MCF 10A (cell line): Measurements from ENCODE around the gene TMEM161A. TPM values are rescaled to one million over a fixed set of nuclear protein-coding genes. Genes with fewer than 3 reads are reported as not detected.

ENCODE experiments used
- BruUV-seq: library from RNA; stranded (reverse); fragments of 400-500 nt; replicated peaks from 2 replicates; lab custom pipeline; 2021; lab: Mats Ljungman, UMichigan
- CTCF ChIA-PET: fragments of 300-600 bp; sonication (Branson Sonifier 250); formaldehyde crosslinking; extraction: SDS; loops from one replicate; lab custom pipeline; 2021; ENCODE audit warnings: antibody characterized with exemption, inconsistent platforms; lab: Yijun Ruan, JAX
- POLR2A ChIA-PET: fragments of 300-600, 350-650 bp; sonication (Branson Sonifier 250); formaldehyde crosslinking; extraction: SDS; loops from one replicate; lab custom pipeline; 2020; ENCODE audit warnings: antibody characterized with exemption, inconsistent platforms; lab: Yijun Ruan, JAX
- DNase-seq: peaks from one replicate; pipeline ENCODE4 v3.0.0-alpha.2; 2018; ENCODE audit not compliant: unreplicated experiment
- H3K27ac Mint-ChIP-seq: one replicate; pipeline ENCODE4 v1.8.0; 2022; ENCODE audit warnings: mild to moderate bottlenecking, low read depth, mixed read lengths; ENCODE audit not compliant: unreplicated experiment
- H3K27me3 Mint-ChIP-seq: one replicate; pipeline ENCODE4 v1.8.0; 2022; ENCODE audit warnings: mixed read lengths; ENCODE audit not compliant: insufficient read depth, unreplicated experiment
- H3K36me3 Mint-ChIP-seq: one replicate; pipeline ENCODE4 v1.8.0; 2022; ENCODE audit warnings: mild to moderate bottlenecking, moderate library complexity, mixed read lengths; ENCODE audit not compliant: insufficient read depth, unreplicated experiment
- H3K4me1 Mint-ChIP-seq: one replicate; pipeline ENCODE4 v1.8.0; 2022; ENCODE audit warnings: mixed read lengths; ENCODE audit not compliant: insufficient read depth, unreplicated experiment
- H3K4me3 Mint-ChIP-seq: one replicate; pipeline ENCODE4 v1.8.0; 2022; ENCODE audit warnings: mild to moderate bottlenecking, moderate library complexity, mixed read lengths; ENCODE audit not compliant: unreplicated experiment
- H3K9me3 Mint-ChIP-seq: one replicate; pipeline ENCODE4 v1.8.0; 2022; ENCODE audit warnings: mixed read lengths; ENCODE audit not compliant: unreplicated experiment
- CTCF ChIP-seq: fragments of 200-600 bp; IDR thresholded peaks from one replicate; pipeline ENCODE4 v1.8.0; 2022; ENCODE audit warnings: antibody characterized with exemption, mild to moderate bottlenecking; ENCODE audit not compliant: unreplicated experiment
- intact Hi-C: fragments of 100-400 bp; cut with micrococcal nuclease; formaldehyde crosslinking; loops from 2 replicates; pipeline ENCODE4 v1.14.1; 2022
- total RNA-seq: library from RNA; stranded (reverse); gene quantifications from 2 replicates; pipeline ENCODE4 v1.2.3, GENCODE V29; 2022

The TMEM161A gene
- total RNA-seq, 1 experiment from 2014 or later = 34.8 TPM

- DNase-seq = peak; percentile 43
- CTCF ChIA-PET = interaction anchor here (0.6 to 2.1 kb wide), 7 partner anchors 8 to 1709 kb away, joined by 3 to 8 read pairs (median 4); no protein-coding TSS in a partner anchor
- POLR2A ChIA-PET = no interaction called here
- no TSS peak for BruUV-seq
- peak; percentile 45 for TF ChIP-seq CTCF
- no peak overlapping the region for H3K27ac Mint-ChIP-seq
- H3K27me3 Mint-ChIP-seq = no peaks in the 10 kb centered on the region
- no peaks in the 10 kb centered on the region for H3K4me1 Mint-ChIP-seq
- H3K4me3 Mint-ChIP-seq = no peak overlapping the region
- H3K36me3 Mint-ChIP-seq = peaks cover 12% of the 10 kb centered on the region
- H3K9me3 Mint-ChIP-seq = no peaks in the 10 kb centered on the region
- intact Hi-C loops = no loop called here
Measured at GRCh38 chr19:19115954-19116353, 22.3 kb downstream of the TMEM161A start.

DNA sequence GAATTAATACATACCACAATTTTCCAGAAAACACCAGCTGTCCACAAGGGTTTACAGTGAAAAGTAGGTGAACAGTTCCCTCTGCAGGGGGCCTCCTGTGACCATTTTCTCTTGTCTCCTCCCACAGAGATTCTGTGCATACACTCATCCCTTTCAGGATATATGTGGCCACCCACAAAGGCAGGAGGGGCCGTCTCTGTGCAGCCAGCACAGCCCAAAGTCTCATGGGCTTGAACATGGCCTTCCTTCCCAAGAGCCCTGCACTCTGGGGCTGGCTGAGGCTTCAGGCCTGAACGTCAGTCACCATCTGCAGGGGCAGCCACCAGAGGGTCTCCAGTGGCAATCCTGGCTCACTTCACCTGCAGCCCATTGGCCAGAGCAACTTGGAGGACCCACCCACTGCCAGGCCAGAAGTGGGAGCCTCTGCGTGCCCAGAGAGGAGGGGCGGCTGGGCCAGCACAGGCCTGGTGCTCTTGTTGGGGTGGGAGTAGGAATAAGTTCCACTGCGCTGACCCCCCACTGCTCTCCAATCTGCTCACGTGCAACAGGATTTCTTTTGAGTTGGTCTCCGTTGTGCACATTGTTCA lies 25.1 kb downstream of the TMEM161A start:
- Mint-ChIP-seq H3K27me3 (no peaks in the 10 kb centered on the region), H3K4me3 (no peak overlapping the region), H3K4me1 (no peaks in the 10 kb centered on the region), H3K27ac (no peak overlapping the region), H3K36me3 (no peaks in the 10 kb centered on the region), H3K9me3 (no peaks in the 10 kb centered on the region)
- TF ChIP-seq CTCF = no peak
- intact Hi-C loops = no loop called here
- ChIA-PET POLR2A (no interaction called here), CTCF (interaction anchor here (0.7 kb wide), 1 partner anchor 20 kb away, joined by 3 read pairs; no protein-coding TSS in a partner anchor)
- no TSS peak for BruUV-seq
- DNase-seq = no peak

DNA sequence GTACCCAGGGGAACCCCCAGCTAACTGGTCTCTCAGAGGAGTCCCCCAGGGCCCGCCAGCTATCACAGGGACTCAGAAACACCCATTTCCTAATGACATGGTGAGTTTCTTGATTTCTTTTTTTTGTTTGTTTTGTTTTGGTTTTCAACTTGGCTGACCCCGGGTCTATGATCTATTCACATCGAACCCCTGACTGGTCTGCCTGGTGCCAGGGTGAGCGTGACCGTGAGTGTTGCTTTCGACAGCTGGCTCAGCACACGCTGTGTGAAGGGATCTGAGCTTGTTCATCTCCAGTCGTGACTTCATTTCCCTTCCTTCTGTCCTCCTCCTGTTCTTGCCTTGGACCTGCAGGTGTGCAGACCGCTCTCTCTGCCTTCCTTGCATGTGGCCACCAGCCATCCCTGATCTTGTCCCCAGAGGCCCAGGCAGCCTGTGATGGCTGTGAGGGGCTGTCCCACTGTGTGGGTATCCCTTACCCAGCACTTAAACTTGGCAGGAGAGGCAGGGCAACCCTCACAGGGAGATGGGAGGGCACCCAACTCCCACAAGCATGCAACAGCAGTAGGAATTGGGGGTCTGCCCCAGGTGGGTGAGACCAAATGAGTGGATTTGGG lies 26.2 kb downstream of the TMEM161A start:
- Mint-ChIP-seq H3K27me3 (no peaks in the 10 kb centered on the region), H3K4me1 (no peaks in the 10 kb centered on the region), H3K9me3 (no peaks in the 10 kb centered on the region), H3K4me3 (no peak overlapping the region), H3K27ac (no peak overlapping the region), H3K36me3 (peaks cover 6% of the 10 kb centered on the region)
- no peak for DNase-seq
- no peak for TF ChIP-seq CTCF
- BruUV-seq = no TSS peak
- intact Hi-C loops = no loop called here
- ChIA-PET CTCF (no interaction called here), POLR2A (interaction anchor here (0.8 to 1.0 kb wide), 2 partner anchors 13 to 14 kb away, joined by 4 read pairs; no protein-coding TSS in a partner anchor)

- TF ChIP-seq CTCF = no peak
- no peak overlapping the region for H3K4me3 Mint-ChIP-seq
- ChIA-PET POLR2A (interaction anchor here (0.8 to 1.0 kb wide), 2 partner anchors 13 to 14 kb away, joined by 4 read pairs; no protein-coding TSS in a partner anchor), CTCF (interaction anchor here (0.6 kb wide), 1 partner anchor 51 kb away, joined by 3 read pairs; no protein-coding TSS in a partner anchor)
- H3K9me3 Mint-ChIP-seq = no peaks in the 10 kb centered on the region
- no TSS peak for BruUV-seq
- peaks cover 6% of the 10 kb centered on the region for H3K36me3 Mint-ChIP-seq
- H3K4me1 Mint-ChIP-seq = no peaks in the 10 kb centered on the region
- no peak for DNase-seq
- intact Hi-C loops = no loop called here
- no peaks in the 10 kb centered on the region for H3K27me3 Mint-ChIP-seq
- H3K27ac Mint-ChIP-seq = no peak overlapping the region
Measured at GRCh38 chr19:19111136-19111835, 27.0 kb downstream of the TMEM161A start.
